Measurements from ENCODE around the gene CAPN10. TPM values are rescaled to one million over a fixed set of nuclear protein-coding genes. Genes with fewer than 3 reads are reported as not detected.

CAPN10 gene
- total RNA-seq, 2 donors from 2014 or later: 64.2 to 82.9 TPM

GRCh38 chr2:240574386-240575100 lies 12.0 kb upstream of the CAPN10 start:
- H3K4me1 Mint-ChIP-seq: peaks cover 24% of the 10 kb centered on the region
- no peaks in the 10 kb centered on the region for H3K9me3 ChIP-seq (ENCODE audit: control insufficient read depth, low read length, poor library complexity, severe bottlenecking)
- ATAC-seq: no peak
- H3K27ac Mint-ChIP-seq: no peak overlapping the region
- peaks cover 3% of the 10 kb centered on the region for H3K36me3 Mint-ChIP-seq (ENCODE audit: low read depth)
- DNase-seq: no peak
- no peak overlapping the region for H3K4me3 Mint-ChIP-seq
- H3K27me3 Mint-ChIP-seq: no peaks in the 10 kb centered on the region

- H3K9me3 ChIP-seq (ENCODE audit: control insufficient read depth, low read length, poor library complexity, severe bottlenecking): no peaks in the 10 kb centered on the region
- peaks cover 3% of the 10 kb centered on the region for H3K36me3 Mint-ChIP-seq (ENCODE audit: low read depth)
- ATAC-seq (no peak), DNase-seq (no peak)
- no peaks in the 10 kb centered on the region for H3K27me3 Mint-ChIP-seq
- H3K4me1 Mint-ChIP-seq: peaks cover 26% of the 10 kb centered on the region
- H3K27ac Mint-ChIP-seq: no peak overlapping the region
- H3K4me3 Mint-ChIP-seq: no peak overlapping the region
Measured at GRCh38 chr2:240575101-240575965, 11.2 kb upstream of the CAPN10 start.

GRCh38 chr2:240576036-240576435 lies 10.5 kb upstream of the CAPN10 start:
- Mint-ChIP-seq H3K4me1 (peaks cover 24% of the 10 kb centered on the region), H3K4me3 (no peak overlapping the region), H3K27ac (no peak overlapping the region), H3K36me3 (ENCODE audit: low read depth) (peaks cover 5% of the 10 kb centered on the region), H3K27me3 (no peaks in the 10 kb centered on the region)
- DNase-seq (no peak), ATAC-seq (no peak)
- H3K9me3 ChIP-seq (ENCODE audit: control insufficient read depth, low read length, poor library complexity, severe bottlenecking): no peaks in the 10 kb centered on the region

GRCh38 chr2:240576436-240577205 lies 9.9 kb upstream of the CAPN10 start:
- H3K36me3 Mint-ChIP-seq (ENCODE audit: low read depth): peaks cover 2% of the 10 kb centered on the region
- no peak for DNase-seq
- no peak for ATAC-seq
- no peak overlapping the region for H3K27ac Mint-ChIP-seq
- peaks cover 22% of the 10 kb centered on the region for H3K4me1 Mint-ChIP-seq
- H3K4me3 Mint-ChIP-seq: no peak overlapping the region
- no peaks in the 10 kb centered on the region for H3K27me3 Mint-ChIP-seq
- H3K9me3 ChIP-seq (ENCODE audit: control insufficient read depth, low read length, poor library complexity, severe bottlenecking): no peaks in the 10 kb centered on the region

GRCh38 chr2:240577281-240578109 lies 9.0 kb upstream of the CAPN10 start:
- Mint-ChIP-seq H3K36me3 (ENCODE audit: low read depth) (peaks cover 2% of the 10 kb centered on the region), H3K27me3 (no peaks in the 10 kb centered on the region)

GRCh38 chr2:240578110-240578450 lies 8.5 kb upstream of the CAPN10 start:
- DNase-seq: no peak
- Mint-ChIP-seq H3K36me3 (ENCODE audit: low read depth) (peaks cover 2% of the 10 kb centered on the region), H3K27me3 (no peaks in the 10 kb centered on the region), H3K27ac (peak overlapping the region; percentile 3), H3K4me3 (no peak overlapping the region), H3K4me1 (peaks cover 20% of the 10 kb centered on the region)
- no peak for ATAC-seq
- no peaks in the 10 kb centered on the region for H3K9me3 ChIP-seq (ENCODE audit: control insufficient read depth, low read length, poor library complexity, severe bottlenecking)

More at GRCh38 chr2:240577281-240578109, 9.0 kb upstream of the CAPN10 start:
- no peak overlapping the region for H3K4me3 Mint-ChIP-seq
- ATAC-seq (no peak), DNase-seq (no peak)
- peak overlapping the region; percentile 3 for H3K27ac Mint-ChIP-seq
- H3K9me3 ChIP-seq (ENCODE audit: control insufficient read depth, low read length, poor library complexity, severe bottlenecking): no peaks in the 10 kb centered on the region
- peaks cover 20% of the 10 kb centered on the region for H3K4me1 Mint-ChIP-seq

GRCh38 chr2:240578488-240578887 lies 8.0 kb upstream of the CAPN10 start:
- DNase-seq: no peak
- Mint-ChIP-seq H3K27me3 (no peaks in the 10 kb centered on the region), H3K36me3 (ENCODE audit: low read depth) (peaks cover 2% of the 10 kb centered on the region), H3K4me3 (no peak overlapping the region), H3K4me1 (peaks cover 20% of the 10 kb centered on the region), H3K27ac (peak overlapping the region; percentile 3)
- ATAC-seq: no peak
- H3K9me3 ChIP-seq (ENCODE audit: control insufficient read depth, low read length, poor library complexity, severe bottlenecking): no peaks in the 10 kb centered on the region

GRCh38 chr2:240579071-240579762 lies 7.3 kb upstream of the CAPN10 start:
- no peak for ATAC-seq
- no peaks in the 10 kb centered on the region for H3K9me3 ChIP-seq (ENCODE audit: control insufficient read depth, low read length, poor library complexity, severe bottlenecking)
- H3K36me3 Mint-ChIP-seq (ENCODE audit: low read depth): peaks cover 2% of the 10 kb centered on the region
- DNase-seq: no peak
- no peaks in the 10 kb centered on the region for H3K27me3 Mint-ChIP-seq
- H3K4me1 Mint-ChIP-seq: peaks cover 20% of the 10 kb centered on the region
- H3K27ac Mint-ChIP-seq: peak overlapping the region; percentile 83
- peak overlapping the region; percentile 79 for H3K4me3 Mint-ChIP-seq

GRCh38 chr2:240579771-240580614 lies 6.5 kb upstream of the CAPN10 start:
- H3K9me3 ChIP-seq (ENCODE audit: control insufficient read depth, low read length, poor library complexity, severe bottlenecking): no peaks in the 10 kb centered on the region
- Mint-ChIP-seq H3K4me3 (peak overlapping the region; percentile 79), H3K4me1 (peaks cover 21% of the 10 kb centered on the region), H3K36me3 (ENCODE audit: low read depth) (peaks cover 2% of the 10 kb centered on the region), H3K27me3 (no peaks in the 10 kb centered on the region), H3K27ac (peak overlapping the region; percentile 83)
- ATAC-seq (peak; percentile 97), DNase-seq (peak; percentile 70 to 80 (median 74))

GRCh38 chr2:240581811-240582210 lies 4.7 kb upstream of the CAPN10 start:
- no peak overlapping the region for H3K27ac Mint-ChIP-seq
- no peak overlapping the region for H3K4me3 Mint-ChIP-seq
- H3K4me1 Mint-ChIP-seq: peaks cover 27% of the 10 kb centered on the region
- no peaks in the 10 kb centered on the region for H3K27me3 Mint-ChIP-seq
- no peak for DNase-seq
- H3K36me3 Mint-ChIP-seq (ENCODE audit: low read depth): peaks cover 2% of the 10 kb centered on the region
- no peaks in the 10 kb centered on the region for H3K9me3 ChIP-seq (ENCODE audit: control insufficient read depth, low read length, poor library complexity, severe bottlenecking)
- ATAC-seq: no peak

GRCh38 chr2:240582781-240583180 lies 3.8 kb upstream of the CAPN10 start:
- ATAC-seq (no peak), DNase-seq (no peak)
- peak overlapping the region; percentile 43 for H3K27ac Mint-ChIP-seq
- no peak overlapping the region for H3K4me3 Mint-ChIP-seq
- H3K27me3 Mint-ChIP-seq: no peaks in the 10 kb centered on the region
- peaks cover 34% of the 10 kb centered on the region for H3K4me1 Mint-ChIP-seq
- peaks cover 2% of the 10 kb centered on the region for H3K36me3 Mint-ChIP-seq (ENCODE audit: low read depth)
- no peaks in the 10 kb centered on the region for H3K9me3 ChIP-seq (ENCODE audit: control insufficient read depth, low read length, poor library complexity, severe bottlenecking)
